GM19035 (cell line): ENCODE data around the gene ADM.
"Not testable (repeated sequence)": the region's sequence is repeated elsewhere in the genome, so short reads cannot be mapped to it uniquely, and the experiment has no call there.

Experiments used
- ATAC-seq: cut with Tn5 transposase; IDR thresholded peaks from one replicate; pipeline ENCODE4 v1.9.1; 2021; ENCODE audit not compliant: unreplicated experiment

Gene ADM

GRCh38 chr11:10304495-10305261, at the start of gene ADM:
Gene ADM, plus strand, starts transcription at chr11:10305073. Its CDS starts 628 bp downstream, at chr11:10305701.
- no peak for ATAC-seq

- no peak for ATAC-seq
These were observed 49.3 kb upstream of the ADM start for GRCh38 chr11:10255388-10256125.

- no peak for ATAC-seq
These were observed 47.4 kb upstream of the ADM start for GRCh38 chr11:10257478-10257877.

GRCh38 chr11:10261821-10262220, 43.1 kb upstream of the ADM start:
- no peak for ATAC-seq

GRCh38 chr11:10263929-10264328, 40.9 kb upstream of the ADM start:
- ATAC-seq, result no peak

- not testable (repeated sequence) for ATAC-seq
These were observed 40.2 kb upstream of the ADM start for GRCh38 chr11:10264716-10265115.

- no peak for ATAC-seq
These were observed 38.9 kb upstream of the ADM start for GRCh38 chr11:10265936-10266335.

GRCh38 chr11:10267821-10268220, 37.1 kb upstream of the ADM start:
- no peak for ATAC-seq

GRCh38 chr11:10268746-10269488, 36.0 kb upstream of the ADM start:
- ATAC-seq, result no peak

GRCh38 chr11:10272132-10272531, 32.7 kb upstream of the ADM start:
- ATAC-seq, result no peak

- no peak for ATAC-seq
These were observed 31.1 kb upstream of the ADM start for GRCh38 chr11:10273738-10274137.

- no peak for ATAC-seq
These were observed 30.1 kb upstream of the ADM start for GRCh38 chr11:10274726-10275125.

GRCh38 chr11:10275714-10276113, 29.2 kb upstream of the ADM start:
- ATAC-seq, result no peak

GRCh38 chr11:10282117-10282516, 22.8 kb upstream of the ADM start:
- ATAC-seq, result no peak

- no peak for ATAC-seq
These were observed 20.9 kb upstream of the ADM start for GRCh38 chr11:10283991-10284390.

GRCh38 chr11:10285148-10285802, 19.6 kb upstream of the ADM start:
- no peak for ATAC-seq

- ATAC-seq, result no peak
These were observed 17.7 kb upstream of the ADM start for GRCh38 chr11:10287140-10287539.

- ATAC-seq, result no peak
These were observed 16.8 kb upstream of the ADM start for GRCh38 chr11:10287766-10288715.

GRCh38 chr11:10288881-10289764, 15.8 kb upstream of the ADM start:
- no peak for ATAC-seq
